ENCODE results near the gene GAB2.

The GAB2 gene

DNA sequence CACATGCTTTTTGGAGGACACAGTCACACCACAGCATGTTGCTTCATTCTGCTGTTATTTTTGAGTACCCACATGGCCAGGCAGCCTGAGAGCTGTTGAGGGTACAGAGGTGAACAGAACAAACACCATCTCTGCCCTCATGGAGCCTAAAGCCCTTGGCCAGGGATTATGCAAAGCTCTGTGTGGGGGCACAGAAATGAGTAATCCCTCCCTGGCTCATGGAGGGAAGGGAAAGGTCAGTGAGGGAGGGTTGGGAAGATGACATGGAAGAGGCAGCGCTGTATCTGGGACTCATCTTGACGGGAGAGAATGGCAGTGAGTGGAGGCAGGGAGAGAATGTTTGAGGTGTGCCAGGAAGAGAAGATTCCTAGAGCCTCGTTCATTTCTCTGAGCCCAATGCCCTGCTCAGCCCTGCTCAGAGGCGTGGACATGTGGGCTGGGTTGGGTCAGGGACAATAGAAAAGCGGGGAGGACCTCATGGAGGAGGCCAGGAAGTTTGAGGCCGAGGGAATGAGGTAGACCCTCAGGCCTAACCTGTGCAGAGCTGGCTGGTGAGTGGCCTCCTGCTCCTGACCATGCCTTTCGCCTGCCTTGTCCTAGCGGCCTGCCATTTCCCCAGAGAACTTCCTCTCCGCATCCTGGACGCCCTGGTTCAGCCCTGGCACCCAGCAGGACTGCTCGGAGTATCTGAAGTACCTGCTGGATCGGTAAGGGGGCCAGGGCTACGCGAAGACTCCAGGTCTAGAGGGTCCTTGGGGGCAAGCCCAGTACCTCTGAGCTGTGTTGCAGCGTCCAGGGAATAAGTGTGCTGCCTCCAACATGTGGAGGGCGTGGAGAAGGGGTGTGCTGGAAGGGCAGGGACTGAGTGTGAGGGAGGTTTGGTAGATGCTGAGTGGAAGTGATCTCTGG lies 209.1 kb downstream of the GAB2 start:
- TF ChIP-seq, protein P1, sequence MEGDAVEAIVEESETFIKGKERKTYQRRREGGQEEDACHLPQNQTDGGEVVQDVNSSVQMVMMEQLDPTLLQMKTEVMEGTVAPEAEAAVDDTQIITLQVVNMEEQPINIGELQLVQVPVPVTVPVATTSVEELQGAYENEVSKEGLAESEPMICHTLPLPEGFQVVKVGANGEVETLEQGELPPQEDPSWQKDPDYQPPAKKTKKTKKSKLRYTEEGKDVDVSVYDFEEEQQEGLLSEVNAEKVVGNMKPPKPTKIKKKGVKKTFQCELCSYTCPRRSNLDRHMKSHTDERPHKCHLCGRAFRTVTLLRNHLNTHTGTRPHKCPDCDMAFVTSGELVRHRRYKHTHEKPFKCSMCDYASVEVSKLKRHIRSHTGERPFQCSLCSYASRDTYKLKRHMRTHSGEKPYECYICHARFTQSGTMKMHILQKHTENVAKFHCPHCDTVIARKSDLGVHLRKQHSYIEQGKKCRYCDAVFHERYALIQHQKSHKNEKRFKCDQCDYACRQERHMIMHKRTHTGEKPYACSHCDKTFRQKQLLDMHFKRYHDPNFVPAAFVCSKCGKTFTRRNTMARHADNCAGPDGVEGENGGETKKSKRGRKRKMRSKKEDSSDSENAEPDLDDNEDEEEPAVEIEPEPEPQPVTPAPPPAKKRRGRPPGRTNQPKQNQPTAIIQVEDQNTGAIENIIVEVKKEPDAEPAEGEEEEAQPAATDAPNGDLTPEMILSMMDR (IDR thresholded peaks at IDR 0.05; ENCODE audit: low read depth, low read length) = no peak
- no peak for DNase-seq (ENCODE audit: extremely low read depth, low read depth)

DNA sequence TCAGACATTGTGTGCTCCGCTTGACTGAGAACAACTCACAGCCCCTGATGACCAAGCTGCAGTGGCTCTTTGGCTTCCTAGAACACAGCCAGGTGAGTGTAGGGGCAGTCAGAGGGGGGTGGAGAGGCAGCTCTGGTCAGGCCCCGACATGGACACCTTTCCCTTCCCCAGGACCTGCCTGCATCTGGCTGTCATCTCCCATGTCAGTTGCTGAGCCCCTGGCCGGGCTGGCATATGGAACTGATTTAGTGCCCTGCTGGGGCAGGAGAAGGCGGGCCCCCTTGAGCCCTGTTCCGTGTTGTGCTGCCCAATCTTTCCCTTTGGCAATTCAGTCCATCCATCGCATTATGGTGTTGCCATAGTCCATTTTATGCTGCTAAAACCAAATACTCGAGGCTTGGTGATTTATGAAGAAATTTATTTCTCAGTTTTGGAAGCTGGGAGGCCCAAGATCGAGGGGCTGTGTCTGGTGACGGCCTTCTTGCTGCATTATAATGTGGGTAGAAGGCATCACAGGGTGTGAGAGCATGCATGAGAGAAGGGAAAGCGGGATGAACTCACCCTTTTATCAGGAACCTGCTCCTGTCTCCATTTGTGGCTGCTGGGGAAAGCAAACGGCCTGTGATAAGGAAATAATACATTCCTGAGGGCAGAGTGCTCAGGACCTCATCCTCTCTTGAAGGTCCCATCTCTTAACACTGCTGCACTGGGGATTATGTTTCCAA lies 209.9 kb downstream of the GAB2 start:
- no peak for DNase-seq (ENCODE audit: extremely low read depth, low read depth)
- TF ChIP-seq, protein P1 (IDR thresholded peaks at IDR 0.05; ENCODE audit: low read depth, low read length) = no peak

DNA sequence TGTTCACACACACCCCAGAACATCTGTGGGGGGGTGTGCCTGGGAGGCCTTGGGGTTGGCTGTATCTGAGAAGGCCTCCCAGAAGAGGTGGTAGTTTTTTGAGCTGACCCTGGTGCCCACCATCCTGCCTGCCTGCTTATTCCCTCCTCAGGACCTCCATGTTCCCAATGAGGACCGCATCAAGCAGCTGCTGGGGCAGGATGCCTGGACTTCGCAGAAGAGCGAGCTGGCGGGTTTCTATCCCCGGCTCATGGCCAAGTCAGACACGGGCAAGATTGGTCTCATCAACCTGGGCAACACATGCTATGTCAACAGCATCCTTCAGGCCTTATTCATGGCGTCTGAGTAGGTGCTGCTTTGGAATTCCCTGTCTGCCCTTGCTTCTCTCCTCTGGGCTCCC lies 211.9 kb downstream of the GAB2 start:
- TF ChIP-seq, protein P1 (IDR thresholded peaks at IDR 0.05; ENCODE audit: low read depth, low read length) = no peak
- no peak for DNase-seq (ENCODE audit: extremely low read depth, low read depth)

DNA sequence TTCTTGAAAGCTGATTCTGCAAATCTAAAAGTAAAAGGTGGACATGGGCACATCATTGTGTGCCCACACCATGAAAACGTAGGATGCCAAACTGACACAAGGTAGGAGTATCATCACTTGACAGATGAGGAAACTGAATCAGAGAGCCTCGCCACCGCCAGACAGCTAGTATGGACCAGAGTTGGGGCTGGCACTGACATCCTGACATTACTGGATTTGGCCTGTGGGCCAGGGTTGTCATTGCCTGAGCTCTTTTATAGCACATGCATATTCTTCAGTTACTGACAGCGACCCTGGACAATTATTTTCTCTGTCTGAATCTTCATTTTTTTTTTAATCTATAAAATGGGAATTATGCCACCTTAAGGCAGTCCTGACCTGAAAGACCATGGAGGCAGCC lies 212.4 kb downstream of the GAB2 start:
- no peak for DNase-seq (ENCODE audit: extremely low read depth, low read depth)
- TF ChIP-seq, protein P1 (IDR thresholded peaks at IDR 0.05; ENCODE audit: low read depth, low read length) = no peak

DNA sequence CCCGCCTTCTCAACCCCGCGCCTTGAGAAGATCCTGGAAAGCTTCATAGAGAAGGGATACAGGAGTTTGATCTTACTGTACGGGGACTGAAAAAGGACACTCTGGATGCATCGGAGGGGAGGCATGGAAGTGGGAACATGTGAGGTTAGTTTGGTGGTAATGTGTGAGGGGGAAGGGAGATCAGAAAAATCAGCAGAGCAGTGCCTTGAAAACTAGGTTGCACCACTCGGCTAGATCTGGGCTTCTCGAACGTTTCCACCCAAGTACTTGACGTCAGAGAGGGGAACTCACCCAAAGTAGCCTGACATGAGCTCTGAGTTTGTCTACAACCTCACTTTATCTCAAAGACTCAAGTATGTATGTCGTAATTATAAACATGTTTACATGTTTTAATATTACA lies 214.4 kb downstream of the GAB2 start:
- DNase-seq (ENCODE audit: extremely low read depth, low read depth) = no peak
- TF ChIP-seq, protein P1 (IDR thresholded peaks at IDR 0.05; ENCODE audit: low read depth, low read length) = no peak

DNA sequence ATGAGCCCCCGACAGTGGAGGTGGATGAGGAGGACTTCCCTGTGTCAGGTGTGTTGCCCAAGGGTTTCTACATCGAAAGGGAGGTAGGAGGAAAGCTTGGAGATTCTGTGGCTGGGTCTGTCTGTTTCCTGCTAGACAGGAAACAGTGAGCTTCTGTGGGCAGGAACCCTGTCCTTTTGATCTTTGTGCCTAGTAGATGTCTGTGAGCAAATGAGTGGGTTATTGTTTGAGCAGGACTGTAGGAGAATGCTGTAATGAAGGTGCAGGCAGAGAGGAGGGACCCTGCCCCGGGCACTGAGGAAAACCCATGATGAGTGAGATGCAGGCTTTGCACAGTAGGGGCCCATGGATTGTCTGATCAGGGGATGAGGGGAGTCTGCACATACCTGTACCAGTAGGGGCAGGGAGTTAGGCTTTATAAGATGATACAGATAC lies 214.9 kb downstream of the GAB2 start:
- no peak for DNase-seq (ENCODE audit: extremely low read depth, low read depth)
- TF ChIP-seq, protein P1 (IDR thresholded peaks at IDR 0.05; ENCODE audit: low read depth, low read length) = no peak
